T-helper 22 cell (primary cell): ENCODE data around the gene IGF2.

Source experiments
- DNase-seq: peaks from one replicate; pipeline ENCODE4 v3.0.0-alpha.2; 2020; ENCODE audit warnings: low read depth

IGF2 gene

DNA sequence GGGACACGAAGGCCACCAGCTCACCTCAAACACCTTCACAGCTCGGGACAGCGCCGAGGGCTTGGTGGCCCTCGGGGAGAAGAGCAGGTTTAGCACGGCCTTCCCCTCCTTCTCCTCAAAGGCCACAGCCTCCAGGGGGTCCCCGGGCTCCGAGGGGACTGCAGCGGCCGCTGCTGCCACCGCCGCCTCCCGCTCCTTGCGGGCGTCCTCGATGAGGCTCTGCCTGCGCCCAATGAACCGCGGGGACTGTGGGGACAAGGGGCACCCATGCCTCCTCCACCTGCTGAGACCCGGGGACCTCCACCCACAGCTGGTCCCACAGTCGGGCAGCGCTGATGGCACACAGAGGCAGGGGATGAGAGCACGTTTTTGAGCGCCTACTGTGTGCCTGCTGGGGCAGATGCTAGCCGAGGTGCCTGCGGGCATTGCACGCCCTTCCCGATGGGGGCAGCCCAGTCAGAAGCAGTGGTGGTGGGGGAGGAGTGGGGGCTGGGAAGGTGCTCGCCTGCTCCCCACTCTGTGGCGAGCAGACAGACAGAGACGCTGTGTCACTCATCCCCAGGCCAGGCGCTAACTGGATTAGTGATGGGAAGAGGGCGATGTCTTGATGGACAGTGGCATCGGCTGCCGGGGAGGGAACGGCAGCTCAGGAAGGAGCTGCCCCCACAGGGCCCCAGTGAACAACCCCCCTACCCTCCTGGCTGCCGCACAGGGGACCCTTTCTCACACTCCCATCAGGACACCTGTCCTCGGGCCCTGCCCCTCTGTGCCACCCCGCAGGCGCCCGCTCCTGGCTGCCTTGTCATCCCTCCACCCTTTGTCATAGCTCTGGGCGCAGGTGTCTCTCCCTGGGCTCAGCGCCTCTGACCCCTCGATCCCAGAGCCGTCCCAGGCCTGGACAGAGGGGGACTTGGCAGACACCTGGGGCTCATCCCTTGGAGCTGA, 30.7 kb upstream of the IGF2 start:
- DNase-seq, result no peak

DNA sequence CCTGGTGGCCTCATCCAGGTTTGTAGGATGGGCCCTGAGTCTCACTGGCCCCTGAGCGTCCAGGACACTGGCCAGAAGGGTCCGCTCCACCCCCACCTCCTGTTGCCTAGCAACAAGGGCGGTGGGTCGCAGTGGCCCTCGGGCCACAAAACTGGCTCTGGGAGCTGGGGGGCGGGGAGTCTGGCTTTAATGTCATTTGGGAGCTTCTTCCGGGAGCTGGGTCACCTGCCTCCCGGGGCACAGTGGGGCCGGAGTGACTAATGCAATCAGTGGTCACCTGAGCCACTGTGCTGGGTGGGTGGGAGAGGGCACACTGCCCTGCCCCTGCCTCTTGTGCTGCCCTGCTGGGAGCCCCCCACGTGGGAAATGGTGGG, 29.8 kb upstream of the IGF2 start:
- DNase-seq, result no peak

DNA sequence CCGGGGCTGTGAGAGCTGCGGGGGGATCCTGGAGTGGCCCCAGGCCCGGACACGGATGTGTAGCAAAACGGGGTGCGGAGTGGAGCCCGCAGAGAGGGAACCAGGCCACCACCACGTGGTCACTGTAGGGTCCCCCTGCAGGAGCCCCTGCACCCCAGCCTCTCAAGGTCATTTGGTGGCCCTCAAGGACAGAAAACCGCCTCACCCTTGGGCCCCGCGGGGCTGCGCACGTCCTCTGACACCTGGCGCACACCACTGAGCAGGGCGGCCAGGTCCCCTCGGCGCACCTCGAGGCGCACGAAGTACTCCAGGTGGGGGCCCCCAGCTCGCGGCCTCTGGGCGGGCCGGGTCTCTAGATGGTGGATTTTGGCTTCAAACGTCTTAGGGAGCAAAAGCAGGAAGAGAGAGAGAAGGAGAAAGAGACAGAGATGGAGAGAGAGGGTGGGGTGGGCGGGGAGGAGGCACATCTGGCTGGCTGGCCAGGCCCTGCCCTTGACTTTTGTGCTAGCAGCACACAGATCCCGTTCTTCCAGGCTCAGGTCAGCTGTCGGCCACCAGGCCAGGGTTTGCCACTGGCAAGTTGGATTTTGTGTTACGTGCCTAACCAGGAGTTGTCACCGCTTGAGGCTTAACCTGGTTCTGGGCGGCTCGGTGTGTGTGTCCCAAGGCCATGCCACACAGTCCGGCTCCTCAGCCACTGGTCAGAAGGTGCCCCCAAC, 29.3 kb upstream of the IGF2 start:
- DNase-seq, result no peak

DNA sequence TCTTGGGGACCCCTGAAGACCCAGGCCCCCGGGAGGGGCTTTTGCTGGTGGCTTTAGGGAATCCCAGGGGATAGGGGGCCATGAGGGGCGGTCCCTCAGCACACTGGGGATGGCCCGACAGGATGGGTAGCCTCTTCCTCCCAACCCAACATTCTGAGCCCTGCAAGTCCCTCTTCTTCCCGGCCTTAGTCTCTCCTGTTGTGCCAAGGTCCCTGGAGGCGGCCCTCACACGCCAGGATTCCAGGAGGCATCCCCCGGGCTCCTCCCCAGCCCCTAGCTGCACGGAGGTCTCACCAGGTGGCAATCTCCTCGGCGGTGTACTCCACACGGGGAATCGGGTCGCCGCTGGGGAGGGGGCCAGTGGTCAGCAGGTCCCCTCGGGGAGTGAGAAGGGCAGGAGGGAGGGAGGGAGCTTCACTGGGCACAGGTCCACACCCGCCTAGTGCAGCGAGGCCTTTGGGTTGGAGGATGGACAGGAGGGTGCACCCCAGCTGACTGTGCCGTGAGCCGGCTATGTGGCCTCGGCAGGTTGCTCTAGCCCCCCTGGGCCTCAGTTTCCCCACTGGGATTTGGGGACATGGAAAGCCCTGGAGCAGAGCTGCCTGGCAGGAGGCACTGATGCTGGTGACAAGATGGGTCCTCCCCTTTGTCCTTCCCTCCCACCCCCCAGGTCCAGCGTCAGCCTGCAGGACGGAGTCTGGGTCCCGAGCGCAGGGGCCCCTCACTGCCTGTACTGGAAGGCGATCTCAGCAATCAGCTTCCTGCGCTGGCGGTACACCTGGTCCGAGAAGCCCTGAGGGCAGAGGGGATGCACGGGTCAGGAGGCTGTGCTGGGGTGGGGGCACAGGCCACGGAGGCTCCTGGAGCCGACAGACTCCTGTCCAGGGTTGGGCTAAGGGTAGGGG, 28.2 kb upstream of the IGF2 start:
- DNase-seq, result no peak

DNA sequence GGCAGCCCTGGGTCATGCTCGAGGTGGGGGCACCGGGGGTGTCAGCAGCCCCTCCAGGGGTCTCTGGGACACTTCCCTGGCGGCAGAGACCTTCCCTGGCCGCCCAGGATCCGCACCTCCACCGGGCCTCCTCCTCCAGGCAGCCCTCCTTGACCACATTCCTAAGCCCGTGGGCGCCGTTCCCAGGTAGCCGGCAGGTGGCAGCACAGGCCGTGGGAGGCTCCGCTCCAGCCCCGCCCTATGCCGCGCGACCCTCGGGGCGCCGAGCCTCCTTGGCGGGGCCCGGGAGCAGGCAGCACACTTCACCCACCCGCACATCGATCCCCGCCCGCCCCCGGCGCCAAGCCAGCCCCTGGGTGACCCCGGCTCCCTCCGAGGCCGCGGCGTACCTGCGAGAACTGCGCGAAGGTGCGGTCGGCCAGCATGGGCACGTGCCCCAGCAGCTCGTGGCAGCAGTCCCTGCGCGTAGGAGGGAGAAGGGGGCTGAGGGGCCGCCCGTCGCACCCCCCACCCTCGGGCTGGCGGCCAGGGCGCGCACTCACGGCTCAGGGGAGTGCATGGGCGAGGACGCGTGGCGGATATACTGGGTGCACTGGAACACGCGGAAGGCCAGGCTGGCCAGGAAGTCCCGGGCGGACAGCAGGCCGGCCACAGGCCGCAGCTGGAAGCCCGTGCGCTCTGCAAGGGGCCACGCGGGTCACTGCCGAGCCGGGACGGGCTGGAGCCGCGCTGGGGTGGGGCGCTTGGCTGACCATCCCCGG, 27.1 kb upstream of the IGF2 start:
- no peak for DNase-seq

DNA sequence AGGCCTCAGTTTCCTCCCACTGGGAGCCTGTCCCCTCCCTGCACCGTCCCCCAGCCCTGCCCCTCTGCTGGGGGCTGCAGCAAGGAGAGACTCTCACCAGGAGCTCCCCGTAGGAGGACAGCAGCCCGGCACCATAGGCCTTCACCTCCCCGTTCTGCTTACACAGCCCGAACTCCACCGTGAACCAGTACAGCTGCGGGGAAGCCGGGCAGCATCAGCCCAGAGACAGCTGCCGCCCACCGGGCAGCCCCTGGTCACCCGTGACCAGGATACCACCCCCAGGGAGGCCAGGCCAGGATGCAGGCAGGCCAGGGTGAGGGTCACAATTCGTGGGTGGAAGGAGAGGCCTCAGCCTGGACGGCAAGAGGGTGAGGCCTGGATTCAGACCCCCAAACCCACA, 26.4 kb upstream of the IGF2 start:
- no peak for DNase-seq

DNA sequence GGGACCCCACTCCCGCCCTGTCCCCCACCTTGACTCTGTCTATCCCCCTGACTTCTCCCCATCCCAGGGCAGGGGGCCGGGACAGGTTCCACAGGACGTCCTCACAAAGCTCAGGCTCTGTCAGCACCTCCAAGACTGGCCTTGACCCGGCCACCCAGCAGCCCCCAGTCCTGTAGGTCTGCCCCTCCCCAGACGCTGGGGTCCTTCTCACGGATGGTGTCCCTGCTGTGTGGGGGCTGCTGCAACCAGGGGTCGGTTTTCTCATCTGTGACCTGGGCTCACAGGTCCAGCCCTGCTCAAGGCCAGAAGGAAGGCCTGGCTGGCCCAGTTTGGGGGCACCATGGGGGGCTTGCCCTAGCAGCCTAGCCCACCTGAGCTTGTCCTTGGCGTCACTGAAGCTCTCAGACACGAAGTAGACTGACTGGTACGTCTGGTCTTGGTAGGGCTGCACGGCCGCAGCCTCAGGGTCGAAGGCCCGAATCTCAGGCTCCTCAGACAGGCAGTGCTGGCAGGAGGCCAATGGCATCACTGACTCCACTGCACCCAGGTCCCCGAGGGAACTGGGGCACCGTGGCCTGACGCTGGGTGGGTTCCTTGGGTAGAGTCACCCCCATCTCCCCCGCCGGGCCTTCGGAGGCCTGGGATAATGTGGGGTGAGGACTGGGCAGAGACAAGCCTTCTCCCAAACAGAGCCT, 25.8 kb upstream of the IGF2 start:
- no peak for DNase-seq

DNA sequence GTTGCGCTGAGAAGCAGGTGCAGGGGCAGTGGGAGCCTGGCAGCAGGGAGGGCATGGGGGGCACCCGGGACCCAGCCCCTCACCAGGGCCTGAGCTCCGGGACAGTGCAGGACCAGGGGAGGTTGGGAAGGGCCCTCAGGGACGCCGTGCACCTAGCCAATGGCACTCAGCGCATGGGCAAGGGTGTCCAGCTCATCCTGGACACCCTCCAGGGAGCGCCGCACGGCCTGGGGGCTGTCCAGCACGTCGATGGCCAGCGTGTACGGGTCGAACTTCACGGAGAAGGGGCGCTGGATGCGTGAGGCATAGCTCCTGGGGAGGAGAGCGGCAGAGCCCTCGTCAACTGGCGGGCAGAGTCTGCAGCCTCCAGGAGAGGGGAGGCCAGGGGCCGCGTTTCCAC, 24.9 kb upstream of the IGF2 start:
- no peak for DNase-seq

DNA sequence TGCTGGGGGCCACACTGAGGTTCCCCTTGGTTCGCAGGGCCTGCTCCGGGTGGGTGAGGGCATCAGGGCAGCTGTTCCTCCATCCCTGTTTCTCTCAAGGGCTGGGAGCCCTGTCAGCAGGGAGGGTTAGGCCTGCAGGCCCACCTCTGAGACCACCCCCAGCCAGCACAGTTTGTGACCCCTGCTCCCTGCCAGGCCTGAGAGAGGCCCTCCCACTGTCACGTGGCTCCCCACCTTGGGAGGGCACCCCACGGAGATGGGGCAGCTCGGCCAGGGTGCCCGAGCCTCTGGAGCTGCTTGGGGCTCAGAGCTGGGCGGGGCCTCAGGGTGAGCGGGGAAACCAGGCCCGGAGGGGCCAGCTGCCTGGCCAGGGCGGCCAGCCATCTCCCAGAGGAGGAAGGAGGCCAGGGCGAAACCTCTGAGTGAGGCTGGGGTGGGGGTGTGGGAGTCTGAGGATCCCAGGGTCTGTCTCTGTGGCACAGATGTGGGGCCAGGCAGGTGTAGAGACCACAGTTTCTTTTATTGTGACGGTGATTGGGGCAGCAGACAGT, 24.3 kb upstream of the IGF2 start:
- no peak for DNase-seq

DNA sequence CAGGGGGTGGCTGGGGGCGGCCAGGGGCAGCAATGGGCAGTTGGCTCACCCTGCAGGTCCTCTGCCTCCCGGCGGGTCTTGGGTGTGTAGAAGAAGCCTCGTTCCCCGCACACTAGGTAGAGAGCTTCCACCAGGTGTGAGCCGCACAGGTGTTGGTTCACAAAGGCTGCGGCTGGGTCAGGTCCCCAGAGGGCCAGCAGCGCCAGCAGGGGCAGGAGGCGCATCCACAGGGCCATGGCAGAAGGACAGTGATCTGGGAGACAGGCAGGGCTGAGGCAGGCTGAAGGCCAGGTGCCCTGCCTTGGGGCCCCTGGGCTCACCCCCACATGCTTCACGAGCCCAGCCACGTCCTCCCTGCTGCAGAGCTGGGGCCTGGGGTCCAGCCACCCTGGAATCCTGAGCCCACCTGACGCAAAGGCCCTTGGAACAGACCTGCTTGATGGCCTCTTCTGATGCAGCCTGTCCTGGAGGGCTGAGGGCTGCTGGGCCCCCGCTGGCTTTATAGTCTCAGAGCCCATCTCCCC, 21.6 kb upstream of the IGF2 start, which contains the start of gene INS:
INS (minus strand) TSS at position 474 of the 524 bp plus-strand sequence; CDS start at position 236, 238 bp downstream.
- no peak for DNase-seq

DNA sequence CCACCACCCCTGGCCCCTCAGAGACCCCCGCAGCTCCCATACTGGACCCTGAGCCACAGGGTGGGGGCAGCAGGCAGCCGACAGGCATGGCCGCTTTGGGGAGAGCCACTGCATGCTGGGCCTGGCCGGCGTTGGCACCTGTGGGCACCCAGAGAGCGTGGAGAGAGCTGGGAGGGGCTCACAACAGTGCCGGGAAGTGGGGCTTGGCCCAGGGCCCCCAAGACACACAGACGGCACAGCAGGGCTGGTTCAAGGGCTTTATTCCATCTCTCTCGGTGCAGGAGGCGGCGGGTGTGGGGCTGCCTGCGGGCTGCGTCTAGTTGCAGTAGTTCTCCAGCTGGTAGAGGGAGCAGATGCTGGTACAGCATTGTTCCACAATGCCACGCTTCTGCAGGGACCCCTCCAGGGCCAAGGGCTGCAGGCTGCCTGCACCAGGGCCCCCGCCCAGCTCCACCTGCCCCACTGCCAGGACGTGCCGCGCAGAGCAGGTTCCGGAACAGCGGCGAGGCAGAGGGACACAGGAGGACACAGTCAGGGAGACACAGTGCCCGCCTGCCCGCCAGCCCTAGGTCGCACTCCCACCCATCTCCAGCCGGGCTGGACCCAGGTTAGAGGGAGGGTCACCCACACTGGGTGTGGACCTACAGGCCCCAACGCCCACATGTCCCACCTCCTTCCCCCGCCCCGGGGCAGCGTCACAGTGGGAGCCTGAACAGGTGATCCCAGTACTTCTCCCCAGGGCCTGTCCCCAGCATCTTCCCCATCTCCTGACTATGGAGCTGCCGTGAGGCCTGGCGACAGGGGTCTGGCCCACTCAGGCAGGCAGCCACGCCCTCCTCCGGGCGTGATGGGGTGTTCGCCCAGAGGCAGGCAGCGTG, 20.6 kb upstream of the IGF2 start:
- DNase-seq, result no peak

DNA sequence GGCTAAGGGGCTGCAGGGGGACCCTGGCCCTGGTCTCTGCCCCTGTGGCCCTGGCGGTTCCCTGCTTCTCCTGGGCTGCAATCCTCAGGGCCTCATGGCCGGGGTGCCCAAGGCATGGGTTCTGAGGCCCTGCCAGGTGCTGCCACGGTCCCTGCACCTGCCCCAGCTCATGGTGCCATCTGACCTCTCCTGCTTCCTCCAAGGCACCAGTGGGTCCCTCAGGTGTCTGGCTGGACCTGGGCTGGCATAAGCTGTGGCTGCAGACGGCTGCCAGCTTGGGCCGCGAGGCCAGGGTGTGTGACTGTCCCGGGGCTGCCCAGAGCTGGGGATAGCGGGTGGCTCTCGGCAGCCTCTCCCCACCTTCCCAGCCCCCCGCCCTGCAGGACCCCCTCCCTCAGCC, 19.8 kb upstream of the IGF2 start:
- DNase-seq, result no peak

DNA sequence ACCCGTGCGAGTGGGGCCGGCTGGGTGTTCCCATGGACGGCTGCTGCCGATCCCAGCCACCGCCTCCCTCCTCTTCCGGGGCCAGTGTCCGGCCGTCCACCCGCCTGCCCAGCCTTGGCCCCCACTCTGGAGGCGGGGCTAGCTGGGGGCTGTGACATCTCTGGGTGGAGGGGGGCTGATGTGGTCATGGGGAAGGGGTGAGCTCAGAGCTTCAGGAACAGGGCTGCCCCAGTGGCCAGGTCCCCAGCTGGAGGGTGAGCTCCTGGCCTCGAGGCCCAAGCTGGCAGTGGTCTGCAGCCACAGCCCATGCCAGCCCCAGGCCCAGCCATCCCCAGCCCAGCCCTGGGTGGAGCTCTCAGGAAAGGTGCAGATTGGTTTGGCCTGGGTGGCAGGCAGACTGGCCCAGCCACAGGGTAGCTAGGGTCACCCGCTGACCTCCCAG, 19.1 kb upstream of the IGF2 start:
- no peak for DNase-seq

DNA sequence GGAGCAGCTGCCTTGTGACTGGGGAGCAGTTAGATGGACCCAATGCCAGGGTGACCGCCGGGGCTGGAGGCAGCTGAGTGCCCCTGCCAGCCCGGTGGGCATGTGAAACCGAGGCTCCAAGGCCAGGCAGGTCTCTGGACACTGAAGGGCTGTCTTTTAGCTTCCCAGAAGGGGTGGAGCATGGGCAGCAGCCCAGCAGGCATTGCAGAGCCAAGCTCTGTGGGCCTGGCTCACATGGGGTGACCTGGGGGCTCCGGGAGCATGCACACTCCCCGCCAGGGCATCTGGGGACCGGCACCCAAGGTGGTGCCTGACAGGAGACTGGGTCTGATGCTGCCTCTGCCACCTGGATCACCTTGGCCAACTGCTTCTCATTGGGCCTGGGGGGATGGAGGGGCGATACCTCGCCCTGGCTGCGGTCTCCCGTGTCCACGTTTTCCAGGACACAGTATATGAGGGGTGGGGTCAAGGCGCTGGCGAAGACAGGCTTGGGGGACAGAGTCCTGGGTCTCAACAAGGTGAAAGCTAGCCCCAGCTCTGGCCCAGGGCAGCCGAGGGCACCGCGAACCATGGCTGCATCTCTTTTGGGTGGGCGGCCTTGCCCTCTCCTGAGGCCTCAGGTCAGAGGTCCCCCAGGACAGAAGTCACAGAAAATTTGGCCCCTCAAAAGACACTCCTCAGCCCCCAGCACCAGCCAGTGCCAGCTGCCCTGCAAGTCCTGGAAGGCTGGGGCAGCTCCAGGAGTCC, 18.3 kb upstream of the IGF2 start:
- DNase-seq, result no peak

DNA sequence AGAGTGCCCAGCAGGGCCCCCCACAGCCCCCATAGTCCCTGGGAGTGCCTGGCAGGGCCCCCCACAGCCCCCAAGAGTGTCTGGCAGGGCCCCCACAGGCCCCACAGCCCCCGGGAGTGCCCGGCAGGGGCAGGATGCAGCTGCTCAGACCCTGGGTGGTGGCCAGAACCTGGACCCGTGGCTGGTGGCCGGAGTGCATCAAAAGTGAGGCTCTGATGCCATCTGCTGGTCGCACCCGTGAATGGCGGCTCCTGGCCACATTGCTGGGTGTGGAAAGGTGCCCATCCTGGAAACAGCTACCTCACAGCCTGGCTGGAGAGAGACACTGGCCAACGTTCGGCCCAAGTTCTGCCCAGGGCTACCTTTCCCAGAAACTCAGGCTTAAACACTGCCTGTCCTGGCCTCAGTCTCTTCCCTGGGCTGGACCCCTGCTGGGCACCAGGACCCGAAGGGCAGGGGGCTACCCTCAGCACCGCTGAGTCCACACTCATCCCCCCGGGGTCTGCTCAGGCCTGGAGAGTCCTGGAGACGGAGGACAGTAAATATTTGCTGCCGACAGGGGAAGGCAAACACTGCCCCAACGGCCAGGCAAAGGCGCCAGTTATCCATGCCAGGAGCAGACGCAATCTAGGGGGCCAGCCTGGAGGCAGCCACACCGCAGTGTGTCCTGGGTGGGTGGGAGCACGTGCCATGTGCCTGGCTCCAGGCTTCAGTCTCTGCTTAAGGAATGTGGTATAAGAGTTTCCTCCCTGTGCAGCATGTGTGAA, 17.4 kb upstream of the IGF2 start:
- no peak for DNase-seq

DNA sequence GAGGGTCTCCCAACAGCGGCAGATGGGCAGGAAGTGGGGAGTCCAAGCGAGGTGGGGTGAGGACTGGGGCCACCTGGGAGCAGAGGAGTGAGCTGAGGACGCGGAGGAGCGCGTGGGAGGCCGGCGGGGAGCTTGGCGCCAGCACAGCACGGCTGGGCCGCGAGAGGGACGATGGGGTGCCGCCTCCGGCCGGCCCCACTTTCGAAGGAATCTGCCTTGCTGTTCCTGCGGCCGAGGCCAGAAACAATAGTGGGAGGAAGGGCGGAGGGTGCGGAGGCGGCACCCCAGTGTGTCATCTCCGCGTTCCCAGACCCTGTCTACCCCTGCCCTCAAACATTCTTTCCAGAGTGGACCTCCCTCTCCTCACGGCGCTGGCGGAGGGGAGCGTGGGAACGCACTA, 16.3 kb upstream of the IGF2 start:
- no peak for DNase-seq

DNA sequence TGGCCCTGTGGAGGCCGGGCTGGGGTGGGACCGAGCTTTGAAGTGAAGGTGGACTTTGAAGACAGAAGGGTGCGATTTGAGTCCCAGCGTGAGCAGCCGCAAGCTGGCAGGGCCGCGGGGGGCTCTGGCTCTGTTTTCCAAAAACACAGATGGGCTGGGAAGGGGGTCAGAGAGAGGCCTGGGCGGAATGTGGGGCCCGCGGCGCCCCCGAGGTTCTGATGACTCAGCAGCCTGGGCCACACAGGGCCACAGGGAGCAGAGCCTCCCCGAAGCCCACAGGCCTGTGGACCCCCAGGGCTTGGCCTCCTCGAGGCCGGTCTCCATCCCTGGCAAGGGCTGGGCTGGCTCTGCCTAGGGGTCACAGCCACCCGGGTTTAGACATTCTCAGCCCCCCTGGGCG, 15.7 kb upstream of the IGF2 start:
- no peak for DNase-seq

DNA sequence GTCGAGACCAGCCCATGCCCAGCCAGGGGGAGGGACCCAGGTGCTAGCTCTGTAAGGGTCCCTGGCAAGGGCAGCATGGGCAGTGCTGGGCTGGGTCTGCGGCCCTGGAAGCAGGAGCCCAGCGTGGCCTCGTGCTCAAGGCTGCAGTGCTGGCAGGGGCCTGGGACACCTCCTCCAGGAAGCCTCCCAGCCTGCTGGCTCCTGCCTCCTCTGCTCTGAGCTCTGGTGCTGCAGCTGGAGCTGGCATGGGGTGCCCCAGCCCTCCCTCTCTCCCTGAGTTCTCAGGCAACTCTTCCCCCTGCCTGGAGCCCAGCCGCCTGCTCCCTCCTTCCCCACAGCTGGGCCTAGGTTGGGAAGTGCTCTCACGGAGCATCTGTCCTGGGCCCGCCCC, 15.0 kb upstream of the IGF2 start:
- DNase-seq, result no peak
